HepG2 (cell line): ENCODE measurements around the gene UBAC2.

Experiments used
- BCL6 ChIP-seq: IDR thresholded peaks from 2 replicates; pipeline ENCODE4 v1.6.1; 2016; ENCODE audit warnings: missing genetic modification reagents, missing compliant biosample characterization
- CREB3 ChIP-seq: sonication (generic); formaldehyde crosslinking; IDR thresholded peaks from 2 replicates; pipeline ENCODE4 v1.5.0; 2020; ENCODE audit warnings: missing genetic modification reagents
- CTCF ChIP-seq: sonication (generic); formaldehyde crosslinking; IDR thresholded peaks from 2 replicates; pipeline ENCODE4 v1.5.0; 2020; ENCODE audit warnings: mild to moderate bottlenecking, missing genetic modification reagents, moderate library complexity
- EP300 ChIP-seq, 3 experiments: sonication (generic) in 1 of 3; formaldehyde crosslinking in 1 of 3; IDR thresholded peaks; 2 replicates each; pipeline versions ENCODE4 v1.5.1 to v1.6.1; 2011 to 2020; ENCODE audit warnings: low read depth in 2 of 3, low read length in 2 of 3, borderline replicate concordance in 1 of 3, improper control_type of control experiment in 1 of 3, mild to moderate bottlenecking in 1 of 3, missing genetic modification reagents in 1 of 3, moderate library complexity in 1 of 3
- FOSL1 ChIP-seq: sonication (generic); formaldehyde crosslinking; IDR thresholded peaks from 2 replicates; pipeline ENCODE4 v1.9.0; 2021; ENCODE audit warnings: missing genetic modification reagents, borderline replicate concordance
- GABPA ChIP-seq, 2 experiments: IDR thresholded peaks; 2 replicates each; pipeline ENCODE4 v1.6.1; 2011 to 2016; ENCODE audit warnings: low read depth in 2 of 2, low read length in 1 of 2, missing biosample characterization in 1 of 2, missing genetic modification characterization in 1 of 2
- RFXAP ChIP-seq: sonication (generic); formaldehyde crosslinking; IDR thresholded peaks from 2 replicates; pipeline ENCODE4 v1.4.0; 2020; ENCODE audit warnings: missing genetic modification reagents, borderline replicate concordance
- SP5 ChIP-seq: IDR thresholded peaks from 2 replicates; pipeline ENCODE4 v1.6.1; 2016; ENCODE audit warnings: low read depth, borderline replicate concordance
- UBTF ChIP-seq: sonication (generic); formaldehyde crosslinking; IDR thresholded peaks from 2 replicates; pipeline ENCODE4 v1.4.0; 2020; ENCODE audit warnings: mild to moderate bottlenecking, missing genetic modification reagents
- YY1 ChIP-seq: IDR thresholded peaks from 2 replicates; pipeline ENCODE4 v1.6.1; 2011; ENCODE audit warnings: low read length, low read depth, moderate library complexity, mild to moderate bottlenecking; ENCODE audit not compliant: insufficient read depth, insufficient replicate concordance
- ZBTB1 ChIP-seq: sonication (generic); formaldehyde crosslinking; IDR thresholded peaks from 2 replicates; pipeline ENCODE4 v1.4.0; 2020; ENCODE audit warnings: missing genetic modification reagents, borderline replicate concordance
- ZBTB42 ChIP-seq: sonication (generic); formaldehyde crosslinking; IDR thresholded peaks from 2 replicates; pipeline ENCODE4 v1.5.0; 2020; ENCODE audit warnings: mild to moderate bottlenecking, missing genetic modification reagents
- ZNF646 ChIP-seq: sonication (generic); formaldehyde crosslinking; IDR thresholded peaks from 2 replicates; pipeline ENCODE4 v1.9.0; 2021; ENCODE audit warnings: mild to moderate bottlenecking, missing genetic modification reagents

GRCh38 chr13:99418843-99419140 lies 218.1 kb downstream of the UBAC2 start:
- TF ChIP-seq ZBTB42 (CRISPR knock-in tag) (no peak), FOSL1 (CRISPR knock-in tag) (no peak), CTCF (CRISPR knock-in tag) (no peak), SP5 (CRISPR knock-in tag) (no peak), EP300 (IDR thresholded peaks at IDR 0.05; ENCODE audit: low read depth in 2 of 2, low read length in 2 of 2) (no peak), EP300 (CRISPR knock-in tag; IDR thresholded peaks at IDR 0.05; ENCODE audit: borderline replicate concordance) (no peak), GABPA (IDR thresholded peaks at IDR 0.05; ENCODE audit: low read depth, low read length) (no peak), GABPA (CRISPR knock-in tag; IDR thresholded peaks at IDR 0.05; ENCODE audit: low read depth) (no peak), CREB3 (no peak), YY1 (no peak), ZNF646 (no peak), RFXAP (no peak), UBTF (CRISPR knock-in tag) (no peak), ZBTB1 (CRISPR knock-in tag) (no peak), BCL6 (no peak)
